HG03135 (cell line): ENCODE results near the gene NDRG3.
"Not testable (repeated sequence)": the region's sequence is repeated elsewhere in the genome, so short reads cannot be mapped to it uniquely, and the experiment has no call there.

Source experiments
- ATAC-seq: cut with Tn5 transposase; IDR thresholded peaks from one replicate; pipeline ENCODE4 v1.9.1; 2021; ENCODE audit warnings: mild to moderate bottlenecking, moderate library complexity; ENCODE audit not compliant: unreplicated experiment

Gene NDRG3

DNA sequence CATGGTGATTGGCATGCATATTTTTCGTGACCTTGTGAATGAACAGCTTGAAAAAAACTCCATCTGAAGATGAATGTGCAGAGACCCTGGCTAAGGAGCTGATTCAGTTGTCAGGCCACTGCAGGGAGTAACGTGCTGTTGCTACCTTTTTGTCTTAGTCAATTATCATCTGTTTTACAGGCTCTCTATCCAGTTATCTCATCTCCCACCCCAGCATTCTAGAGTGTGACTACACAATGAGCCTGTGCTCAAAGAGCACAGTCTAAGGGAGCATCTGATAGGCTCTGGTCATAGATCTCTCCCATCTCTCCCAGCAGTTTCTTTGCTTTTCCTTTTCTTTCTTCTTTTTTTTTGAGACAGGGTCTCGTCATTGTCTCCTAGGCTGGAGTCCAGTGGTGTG lies 45.5 kb downstream of the NDRG3 start:
- ATAC-seq, result no peak

DNA sequence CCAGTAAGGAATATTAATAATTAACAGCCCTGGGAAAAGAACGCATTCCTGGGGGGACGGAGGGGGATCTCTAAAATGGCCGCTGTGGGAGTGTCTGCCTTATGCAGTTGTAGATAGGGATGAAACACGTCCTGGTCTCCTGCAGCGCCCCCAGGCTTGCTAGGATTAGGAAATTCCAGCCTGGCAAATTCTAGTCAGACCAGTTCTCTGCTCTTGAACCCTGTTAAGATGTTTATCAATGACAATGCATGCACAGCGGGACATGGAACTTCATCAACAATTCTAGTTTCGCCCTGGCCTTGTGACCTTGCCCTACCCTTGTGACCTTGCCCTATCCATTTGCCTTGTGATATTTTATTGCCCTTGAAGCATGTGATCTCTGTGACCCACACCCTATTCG lies 50.4 kb downstream of the NDRG3 start:
- not testable (repeated sequence) for ATAC-seq

DNA sequence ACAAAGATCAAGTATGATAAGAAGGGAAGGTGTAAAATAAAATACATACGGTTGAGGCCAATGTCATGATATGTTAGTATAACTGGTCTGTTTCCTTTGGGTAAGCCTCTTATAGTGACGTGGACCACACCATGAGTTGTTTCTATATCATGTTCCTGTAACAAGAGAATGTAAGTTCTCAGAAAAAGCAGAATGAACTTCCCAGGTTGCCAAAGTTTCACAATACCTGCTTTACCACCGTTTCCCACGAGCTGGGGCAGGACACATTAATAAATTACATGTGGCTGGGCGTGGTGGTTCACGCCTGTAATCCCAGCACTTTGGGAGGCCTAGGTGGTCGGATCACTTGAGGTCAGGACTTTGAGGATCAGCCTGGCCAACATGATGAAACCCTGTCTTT lies 57.3 kb downstream of the NDRG3 start:
- no peak for ATAC-seq

DNA sequence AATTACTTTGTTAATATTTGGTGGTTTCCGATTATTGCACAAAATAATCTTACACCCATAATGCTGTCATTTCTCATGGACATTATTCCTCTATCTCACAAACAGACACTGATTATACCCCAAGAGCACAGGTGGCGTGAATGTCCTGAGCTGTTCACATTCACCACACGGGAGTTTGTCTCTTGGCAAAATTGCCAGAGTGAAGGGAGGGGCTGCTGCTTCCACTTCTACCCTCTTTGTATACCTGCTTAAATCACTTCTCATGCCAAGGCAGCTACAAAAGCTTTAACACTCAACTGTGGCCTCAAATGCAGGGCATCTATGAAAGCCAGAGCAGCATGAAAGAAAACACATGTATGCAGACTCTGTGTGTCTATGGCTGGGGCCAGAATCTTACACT lies 58.0 kb downstream of the NDRG3 start:
- no peak for ATAC-seq

DNA sequence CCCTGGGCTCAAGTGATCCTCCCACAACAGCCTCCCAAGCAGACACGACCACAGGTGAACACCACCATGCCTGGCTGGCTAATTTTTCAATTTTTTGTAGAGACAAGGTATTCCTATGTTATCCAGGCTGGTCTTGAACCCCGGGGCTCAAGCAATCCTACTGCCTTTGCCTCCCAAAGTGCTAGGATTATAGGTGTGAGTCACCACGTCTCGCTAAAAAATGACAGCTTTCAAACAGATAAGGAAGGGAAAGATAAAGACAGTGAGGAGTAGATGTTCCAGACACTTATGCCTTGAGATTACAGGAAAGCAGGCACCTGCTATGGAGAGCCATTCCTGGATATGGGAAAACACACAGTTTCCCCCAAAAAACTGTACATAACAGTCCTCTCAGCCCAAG lies 58.9 kb downstream of the NDRG3 start:
- ATAC-seq, result no peak

DNA sequence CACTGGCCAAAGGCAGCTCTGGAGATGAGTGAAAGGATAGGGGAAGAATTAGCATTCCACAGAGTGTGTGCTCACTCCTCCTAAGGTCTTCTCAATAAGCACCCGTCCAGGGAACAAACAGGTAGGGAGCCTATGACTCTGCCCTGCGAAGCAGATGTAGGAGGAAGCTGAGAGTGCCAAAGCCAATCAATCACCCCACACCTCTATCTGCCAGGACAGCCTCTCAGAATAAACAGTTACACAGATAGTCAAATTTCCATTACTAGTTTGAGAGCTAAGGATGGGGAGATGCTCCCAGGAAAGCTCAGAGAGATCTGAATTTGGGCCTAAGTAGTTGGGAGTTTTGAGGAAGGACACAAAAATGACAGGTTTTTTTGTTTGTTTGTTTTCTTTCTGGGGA lies 59.4 kb downstream of the NDRG3 start:
- no peak for ATAC-seq

DNA sequence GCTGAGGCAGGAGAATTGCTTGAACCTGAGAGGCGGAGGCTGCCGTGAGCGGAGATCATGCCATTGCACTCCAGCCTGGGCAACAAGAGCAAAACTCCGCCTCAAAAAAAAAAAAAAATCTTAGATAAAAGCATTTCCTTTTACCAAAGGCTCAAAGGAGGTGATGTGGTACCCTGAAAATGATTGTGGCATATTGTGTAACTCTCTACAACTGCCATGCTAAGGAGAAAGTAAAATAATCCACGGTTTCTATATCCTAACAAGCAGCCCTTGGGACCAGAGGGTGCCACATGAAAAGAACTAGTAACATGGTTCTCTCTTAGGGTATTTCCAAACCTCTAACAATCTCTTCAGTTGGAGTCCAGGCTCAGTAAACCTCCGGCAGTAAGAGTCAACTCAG lies 61.1 kb downstream of the NDRG3 start:
- ATAC-seq, result no peak

DNA sequence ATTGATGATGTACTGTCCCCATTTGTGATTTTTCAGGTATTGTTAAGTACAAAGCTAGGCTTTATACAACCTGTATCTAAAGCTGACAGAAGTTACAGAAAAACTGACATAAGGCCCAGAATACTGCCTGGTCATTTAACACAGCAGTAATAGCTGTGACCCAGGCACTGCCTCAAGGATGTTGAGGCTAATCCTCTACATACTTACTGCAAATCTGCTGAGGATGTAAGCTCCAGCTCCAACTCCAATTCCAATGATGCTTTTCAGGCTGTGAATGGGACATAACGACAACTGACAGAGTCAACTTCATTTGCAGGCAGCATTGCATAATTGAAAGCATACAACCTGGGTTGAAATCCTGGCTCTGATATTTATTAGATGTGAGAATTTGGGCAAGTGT lies 63.6 kb downstream of the NDRG3 start:
- ATAC-seq, result no peak

DNA sequence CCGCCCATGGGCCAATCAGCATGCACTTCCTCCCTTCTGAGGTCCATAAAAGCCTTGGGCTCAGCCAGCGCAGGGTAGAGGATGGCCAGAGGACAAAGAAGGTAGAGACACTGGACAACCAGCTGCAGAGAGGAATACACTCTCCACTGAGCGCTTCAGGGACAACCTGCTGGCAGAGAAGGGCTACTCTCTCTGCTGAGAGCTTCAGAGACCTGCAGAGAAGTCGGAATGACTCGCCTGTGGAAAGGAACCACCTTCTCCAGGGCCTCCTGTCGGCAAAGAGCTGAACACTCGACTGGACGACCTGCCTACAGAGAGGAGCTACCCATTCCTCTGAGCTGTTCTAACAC lies 68.5 kb downstream of the NDRG3 start:
- ATAC-seq, result no peak

DNA sequence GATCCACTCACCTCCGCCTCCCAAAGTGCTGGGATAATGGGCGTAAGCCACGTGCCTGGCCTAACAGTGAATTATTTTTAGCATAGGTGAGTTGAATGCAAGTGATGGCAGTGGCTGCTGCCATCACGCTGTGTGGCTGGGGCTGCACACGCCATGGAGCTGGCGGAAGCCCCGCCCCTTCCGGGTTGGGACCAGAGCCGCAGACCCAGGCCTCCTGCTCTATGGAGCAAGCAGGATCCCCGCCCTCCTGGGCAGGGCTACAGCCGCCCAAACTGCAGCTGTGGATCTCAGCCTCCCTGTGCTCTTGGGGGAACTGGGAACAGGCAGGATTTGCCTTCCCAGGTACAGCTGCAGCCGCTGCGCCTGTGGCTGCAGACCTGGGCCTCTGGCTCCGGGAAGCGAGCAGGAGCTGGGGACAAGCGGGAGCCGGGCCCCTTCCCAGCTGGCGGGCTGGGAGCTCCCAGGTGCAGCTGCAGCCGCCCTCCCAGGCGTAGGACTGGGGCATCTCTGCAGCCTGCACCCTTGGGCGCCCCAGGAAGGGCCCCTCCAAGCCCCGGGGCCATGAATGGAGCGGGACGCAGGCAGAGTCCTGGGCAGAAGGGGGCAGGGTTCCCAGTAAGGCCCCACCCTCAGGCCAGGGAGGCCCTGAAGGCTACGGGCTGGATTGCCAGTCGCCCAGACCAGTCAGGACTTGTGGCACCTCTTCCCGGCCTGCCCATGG lies 69.0 kb downstream of the NDRG3 start:
- ATAC-seq, result no peak

DNA sequence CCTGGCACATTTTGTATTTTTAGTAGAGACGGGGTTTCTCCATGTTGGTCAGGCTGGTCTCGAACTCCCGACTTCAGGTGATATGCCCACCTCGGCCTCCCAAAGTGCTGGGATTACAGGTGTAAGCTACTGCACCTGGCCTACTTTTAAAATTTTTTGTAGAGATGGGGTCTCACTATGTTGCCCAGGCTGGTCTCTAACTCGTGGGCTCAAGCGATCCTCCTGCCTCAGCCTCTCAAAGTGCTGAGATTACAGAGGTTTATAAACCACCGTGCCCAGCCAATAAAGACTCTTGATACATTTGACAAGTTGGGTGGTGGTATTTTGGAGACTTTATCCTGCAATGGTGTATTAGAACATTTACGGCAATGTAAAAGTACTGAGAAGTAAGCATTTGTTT lies 70.3 kb downstream of the NDRG3 start:
- not testable (repeated sequence) for ATAC-seq

DNA sequence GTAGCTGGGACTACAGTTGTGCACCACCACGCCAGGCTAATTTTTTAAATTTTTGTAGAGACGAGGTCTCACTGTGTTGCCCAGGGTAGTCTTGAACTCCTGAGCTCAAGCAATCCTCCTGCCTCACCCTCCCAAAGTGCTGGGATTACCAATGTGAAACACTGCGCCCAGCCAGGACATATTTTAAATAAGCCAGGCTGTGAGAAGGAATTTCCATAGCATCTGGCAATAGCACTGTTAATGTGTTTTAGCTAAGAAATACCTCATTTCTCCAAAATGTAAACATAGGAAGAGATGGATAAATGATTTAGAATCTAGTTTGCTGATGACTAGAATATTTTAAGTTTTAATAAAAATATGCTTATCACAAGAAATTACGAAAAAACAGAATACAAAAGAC lies 72.9 kb downstream of the NDRG3 start:
- ATAC-seq, result no peak

DNA sequence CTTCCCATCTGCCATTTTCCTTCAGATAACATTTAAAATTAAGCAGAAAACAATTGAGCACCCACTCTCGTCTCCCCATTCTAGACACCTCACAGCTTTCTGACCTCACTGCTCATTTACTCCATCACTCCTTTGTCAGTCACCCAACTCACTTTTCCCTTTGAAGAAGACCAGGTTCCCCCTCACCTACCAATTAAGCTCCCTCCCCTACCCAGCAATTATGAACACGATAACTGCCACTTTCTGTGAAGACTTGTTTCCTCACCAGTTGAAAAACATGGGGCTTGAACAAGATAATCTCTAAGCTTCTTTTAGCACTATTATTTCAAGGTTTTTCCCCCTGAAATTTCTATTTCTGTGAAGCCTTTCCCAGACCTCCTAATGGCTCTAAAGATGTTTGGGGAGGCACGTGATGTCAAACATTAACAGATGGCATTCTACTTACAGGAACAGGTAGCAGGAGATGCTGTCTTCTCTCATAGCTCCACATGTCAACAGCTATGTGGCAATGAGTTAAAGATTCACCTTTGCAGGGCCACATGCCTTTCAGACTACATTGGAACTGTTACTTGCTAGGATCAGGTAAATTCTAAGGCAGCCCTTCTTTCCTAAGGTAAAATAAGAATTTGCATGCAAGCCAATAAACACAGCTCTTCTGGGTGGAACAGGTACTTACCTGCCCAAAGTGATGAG lies 75.1 kb downstream of the NDRG3 start:
- ATAC-seq, result no peak

DNA sequence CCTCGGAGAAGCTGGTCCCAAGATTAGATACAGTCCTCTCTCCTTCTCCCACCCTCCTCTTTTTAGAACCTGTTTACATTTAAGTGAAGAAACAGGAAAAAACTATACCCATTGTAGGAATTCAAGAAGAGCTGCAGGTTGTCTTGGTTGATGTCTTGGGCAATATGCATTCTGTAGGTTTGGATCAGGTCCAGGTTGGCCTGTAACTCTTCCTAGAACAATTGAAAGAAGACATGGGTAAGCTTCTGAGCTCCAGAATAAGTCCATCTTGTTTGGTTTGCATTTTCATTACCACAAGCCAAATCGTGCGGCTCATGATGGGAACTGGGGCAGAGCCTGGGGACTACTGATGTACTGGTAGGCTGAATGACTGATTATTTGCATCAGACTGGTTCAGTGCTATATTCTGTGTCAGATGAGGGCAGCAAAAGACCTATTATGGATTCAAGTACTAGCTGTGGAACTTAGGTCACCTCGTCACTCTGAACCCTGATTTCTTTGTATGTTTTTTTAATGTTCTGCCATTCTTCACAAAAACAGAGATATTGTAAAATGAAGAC lies 79.6 kb downstream of the NDRG3 start:
- no peak for ATAC-seq

DNA sequence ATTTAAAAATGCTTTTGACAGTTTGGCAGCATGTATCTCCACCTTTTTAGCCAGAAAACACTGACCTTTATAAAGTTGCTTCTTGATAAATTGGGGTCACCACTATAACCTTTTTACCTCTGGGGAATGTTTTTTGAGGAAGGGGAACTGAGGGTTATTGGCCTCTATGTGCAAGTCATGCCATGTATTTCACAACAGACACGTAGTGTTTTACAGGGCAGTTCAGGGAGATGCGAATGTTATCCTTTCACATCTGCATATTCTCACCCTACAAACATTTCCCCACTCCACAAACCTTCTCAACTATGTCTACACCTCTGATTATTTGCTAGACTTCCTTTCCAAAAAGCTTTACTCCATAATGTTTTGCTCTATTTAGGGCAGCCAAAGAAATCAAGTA lies 82.9 kb downstream of the NDRG3 start:
- ATAC-seq, result no peak

DNA sequence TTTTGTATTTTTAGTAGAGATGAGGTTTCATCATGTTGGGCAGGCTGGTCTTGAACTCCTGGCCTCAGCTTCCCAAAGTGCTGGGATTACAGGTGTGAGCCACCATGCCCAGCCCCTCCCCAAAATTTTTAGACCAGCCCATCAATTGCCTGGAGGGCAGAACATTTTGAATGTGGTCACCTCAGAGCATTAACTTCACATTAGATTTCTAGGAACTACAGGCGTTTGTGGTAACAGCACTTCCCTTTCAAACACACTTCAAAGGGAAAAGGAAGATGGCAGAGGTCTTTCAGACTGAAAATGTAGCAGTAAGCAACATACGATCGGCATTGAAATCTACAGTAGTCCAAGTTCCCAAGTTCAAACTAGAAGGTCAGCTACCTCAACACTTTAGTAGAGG lies 87.6 kb downstream of the NDRG3 start:
- ATAC-seq, result no peak

DNA sequence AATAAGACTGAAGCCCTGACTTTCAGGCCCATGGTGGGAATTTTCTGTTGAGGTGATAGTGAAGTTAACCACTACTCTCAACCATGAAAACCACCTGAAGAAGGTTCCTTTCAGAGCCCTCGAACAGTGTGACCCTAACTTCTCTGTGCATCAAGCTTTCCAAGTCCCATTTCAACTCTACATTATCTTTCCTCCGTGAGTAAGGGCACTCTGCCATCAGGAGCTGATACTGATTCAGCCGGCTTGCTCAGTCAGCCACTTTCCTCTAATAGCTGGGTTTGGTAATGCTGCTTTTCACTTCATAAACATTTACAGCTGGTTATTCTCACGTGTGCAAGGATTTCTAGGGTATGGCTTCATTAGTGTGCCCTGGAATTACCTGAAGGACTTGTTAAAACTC lies 89.2 kb downstream of the NDRG3 start:
- no peak for ATAC-seq

DNA sequence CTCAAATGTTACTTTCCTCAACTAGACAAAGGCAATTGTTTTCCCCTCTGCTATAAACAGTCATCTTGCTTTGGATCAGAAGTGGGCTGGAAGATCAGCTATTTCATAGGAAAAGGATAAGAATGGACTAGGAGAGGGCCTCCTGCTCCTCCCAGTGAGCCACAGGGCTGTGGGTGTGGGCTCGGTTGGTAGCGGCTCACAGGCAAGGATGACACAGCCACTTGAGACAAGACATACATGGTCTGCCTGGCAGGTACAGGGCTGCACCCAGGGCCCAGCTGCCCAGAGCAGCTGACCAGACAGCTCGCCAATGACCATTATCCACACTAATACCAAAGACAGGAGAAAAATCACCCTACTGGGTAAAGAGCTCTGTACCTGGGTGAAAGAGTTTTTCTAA lies 90.9 kb downstream of the NDRG3 start:
- no peak for ATAC-seq

DNA sequence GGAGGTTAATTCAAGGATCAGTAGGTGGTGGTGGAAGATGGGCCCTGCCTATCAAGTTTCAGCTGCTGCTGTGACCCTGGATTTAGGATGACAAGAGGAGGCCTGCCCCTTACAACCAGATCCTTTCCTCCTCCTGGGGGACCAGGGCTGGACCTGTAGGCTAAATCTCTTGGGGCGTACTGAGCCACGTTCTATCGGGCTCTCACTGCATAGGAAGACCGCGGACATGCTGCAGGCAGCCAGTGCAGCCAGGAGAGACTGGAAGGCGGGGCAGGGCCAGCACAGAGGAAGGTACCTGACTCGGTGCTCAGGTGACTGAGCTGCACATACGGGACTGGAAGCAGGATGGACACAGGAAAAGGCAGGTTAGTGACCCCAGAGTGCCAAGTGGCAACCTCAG lies 91.4 kb downstream of the NDRG3 start:
- no peak for ATAC-seq

DNA sequence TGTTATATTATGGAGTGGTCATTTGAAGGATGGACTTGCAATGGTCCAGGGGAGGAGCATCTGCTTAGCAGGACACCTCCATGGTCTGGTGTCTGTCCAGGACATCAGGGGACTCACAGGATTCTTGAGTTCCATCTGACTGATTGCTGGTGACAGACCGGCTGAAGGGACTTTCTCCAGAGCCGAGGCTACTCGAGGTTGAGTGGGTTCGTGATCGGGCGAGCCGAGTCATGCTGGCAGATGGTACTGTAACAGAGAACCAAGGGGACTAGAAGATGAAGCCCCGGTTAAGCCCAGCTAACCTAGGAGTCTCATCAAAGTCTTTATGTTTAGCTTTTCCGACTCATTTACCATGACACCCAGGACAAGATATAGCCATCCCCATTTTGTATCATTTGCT lies 92.4 kb downstream of the NDRG3 start:
- ATAC-seq, result no peak

DNA sequence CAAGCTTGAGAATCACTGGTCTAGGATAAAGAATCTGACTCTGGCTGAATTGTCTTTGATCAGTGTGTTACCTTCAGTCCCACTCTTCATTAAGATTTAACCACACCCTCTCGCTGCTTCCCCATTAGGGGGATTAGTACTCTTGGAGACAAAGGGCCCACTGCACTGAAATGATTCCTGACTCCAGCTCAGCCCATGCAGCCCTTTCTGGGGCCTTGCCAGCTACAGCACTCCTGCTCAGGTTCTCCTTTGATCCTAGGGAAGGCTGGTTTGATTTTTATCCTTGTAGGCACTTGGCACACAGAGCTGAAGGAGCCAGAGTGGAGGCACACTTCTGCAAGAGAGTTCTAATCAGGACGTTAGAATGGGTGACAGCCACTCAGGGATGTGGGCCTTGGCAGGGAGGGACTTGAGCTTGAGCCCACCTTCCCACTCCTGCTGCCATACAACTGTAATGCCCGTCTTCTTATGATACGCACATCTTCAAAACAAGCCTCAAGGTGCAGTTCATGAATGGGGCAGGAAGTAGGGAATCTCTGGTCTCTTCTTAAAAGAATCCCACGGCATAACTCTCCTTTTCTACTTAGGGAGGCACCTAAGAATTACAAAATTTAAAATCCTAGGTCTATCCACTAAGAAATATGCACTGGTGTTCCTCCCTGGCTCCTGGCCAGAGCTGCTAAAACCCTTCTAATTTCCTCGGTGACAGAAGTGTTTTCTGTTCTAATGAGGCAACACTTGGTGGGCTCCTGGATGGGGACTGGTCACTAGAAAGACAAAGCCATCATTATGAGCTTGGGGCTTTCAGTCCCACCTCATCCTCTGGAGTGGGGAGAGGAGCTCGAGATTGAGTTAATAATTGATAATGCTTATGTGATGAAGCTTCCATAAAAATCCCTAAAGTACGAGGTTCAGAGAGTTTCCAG lies 98.4 kb downstream of the NDRG3 start:
- ATAC-seq, result no peak

DNA sequence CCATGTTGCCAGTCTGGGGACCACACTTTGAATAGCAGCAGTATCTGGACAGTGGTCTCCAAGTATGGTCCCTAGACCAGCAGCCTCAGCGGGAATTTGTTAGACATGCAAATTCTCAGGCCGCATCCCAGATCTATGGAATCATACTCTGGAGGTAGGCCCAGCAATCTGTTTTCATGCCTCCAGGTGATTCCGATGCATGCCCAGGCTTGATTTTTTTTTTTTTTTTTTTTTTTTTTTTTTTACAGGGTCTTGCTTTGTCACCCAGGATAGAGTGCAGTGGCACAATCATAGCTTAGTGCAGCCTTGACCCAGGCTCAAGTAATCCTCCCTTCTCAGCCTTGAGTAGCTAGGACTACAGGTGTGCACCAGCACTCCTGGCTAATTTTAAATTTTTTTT lies 99.2 kb downstream of the NDRG3 start:
- ATAC-seq, result no peak
